VCaP (cell line): Measurements from ENCODE around the gene MYCBP2.
A peak's percentile ranks its signal among the peaks of the same experiment; 100 is the strongest.

Experiments used
- H3K27ac ChIP-seq: fragments of 450-650 bp; 2 replicates; pipeline ENCODE4 v1.5.1; 2017
- CTCF ChIP-seq: fragments of 450-650 bp; conservative IDR thresholded peaks from 2 replicates; pipeline ENCODE4 v1.5.1; 2017; ENCODE audit warnings: mild to moderate bottlenecking, moderate library complexity

MYCBP2 gene

GRCh38 chr13:77310579-77311279, 16.2 kb downstream of the MYCBP2 start:
- H3K27ac ChIP-seq, result peak overlapping the region; percentile 15; the same call in 1 of the 2 replicates
- no peak for TF ChIP-seq CTCF

GRCh38 chr13:77310161-77310560, 16.7 kb downstream of the MYCBP2 start:
- peak overlapping the region; percentile 15; the same call in 1 of the 2 replicates for H3K27ac ChIP-seq
- TF ChIP-seq CTCF, result no peak

- no peak for TF ChIP-seq CTCF
- H3K27ac ChIP-seq, result no peak overlapping the region
These were observed 17.6 kb downstream of the MYCBP2 start for GRCh38 chr13:77309254-77309653.

GRCh38 chr13:77306458-77306857, 20.4 kb downstream of the MYCBP2 start:
- no peak for TF ChIP-seq CTCF
- H3K27ac ChIP-seq, result peak overlapping the region; percentile 69

GRCh38 chr13:77305266-77305665, 21.6 kb downstream of the MYCBP2 start:
- peak overlapping the region; percentile 69 for H3K27ac ChIP-seq
- no peak for TF ChIP-seq CTCF

GRCh38 chr13:77300176-77301037, 26.5 kb downstream of the MYCBP2 start:
- TF ChIP-seq CTCF, result no peak
- H3K27ac ChIP-seq, result no peak overlapping the region

- no peak overlapping the region for H3K27ac ChIP-seq
- no peak for TF ChIP-seq CTCF
These were observed 27.3 kb downstream of the MYCBP2 start for GRCh38 chr13:77299587-77299986.
